Spleen (tissue), 7 donors: Measurements from ENCODE around the gene ABCA3.

Experiments
- CTCF ChIP-seq, 11 experiments: fragments of 200-600 bp in 7 of 11; fragments of 450-650 bp in 4 of 11; sonication (generic) in 4 of 11; IDR thresholded peaks in 8 of 11; conservative IDR thresholded peaks in 3 of 11; 1 replicate in 7 of 11; 2 replicates in 4 of 11; pipeline versions ENCODE4 v1.4.0 to v1.8.0; 2016 to 2021; ENCODE audit warnings: antibody characterized with exemption in 11 of 11, inconsistent platforms in 4 of 11, mild to moderate bottlenecking in 1 of 11
- POLR2AphosphoS5 ChIP-seq, 3 donors: sonication (generic); formaldehyde crosslinking; IDR thresholded peaks; one replicate each; pipeline ENCODE4 v1.5.1; 2017; ENCODE audit warnings: antibody characterized with exemption in 3 of 3
- donor health status: DM: no; HTN: no; CAD: no; lungs with moderate emphysema.
- donor health status: DM: no; HTN: no; CAD: no.
- donor health status: DM: no; HTN: no; CAD: no.

GRCh38 chr16:2331931-2332267 is 8.6 kb downstream of the ABCA3 start:
- no peak for TF ChIP-seq CTCF (IDR thresholded peaks at IDR 0.05 in 8 of 11, conservative IDR thresholded peaks at IDR 0.05 in 3 of 11)
- TF ChIP-seq POLR2AphosphoS5 (IDR thresholded peaks at IDR 0.05): no peak
